CD14-positive monocyte (primary cell): ENCODE measurements around the gene SH3GL3. TPM values are rescaled to one million over a fixed set of nuclear protein-coding genes. Genes with fewer than 3 reads are reported as not detected.

Experiments
- DNase-seq, 3 donors: peaks; one replicate each; pipeline ENCODE4 v3.0.0-alpha.2; 2011 to 2022
- H2AFZ ChIP-seq: 2 replicates; pipeline ENCODE4 v1.6.0; 2012; ENCODE audit warnings: mild to moderate bottlenecking, low read depth, low read length, inconsistent platforms; ENCODE audit not compliant: insufficient read depth, poor library complexity, severe bottlenecking
- H3K27ac ChIP-seq, 2 donors: 1 replicate in 1 of 2; 2 replicates in 1 of 2; pipeline ENCODE4 v1.5.1; 2012 to 2013; ENCODE audit warnings: low read length in 2 of 2, control low read depth in 1 of 2, inconsistent platforms in 1 of 2, low read depth in 1 of 2, mild to moderate bottlenecking in 1 of 2
- H3K27me3 ChIP-seq, 2 donors: one replicate each; pipeline versions ENCODE4 v1.6.0 to v1.6.1; 2011 to 2013; ENCODE audit warnings: low read length in 2 of 2; ENCODE audit not compliant: control insufficient read depth in 2 of 2, insufficient read depth in 2 of 2
- H3K36me3 ChIP-seq, 2 donors: replicated peaks in 1 of 2; 1 replicate in 1 of 2; 2 replicates in 1 of 2; pipeline versions ENCODE4 v1.5.1 to v1.6.1; 2012 to 2013; ENCODE audit warnings: low read length in 2 of 2, control low read depth in 1 of 2, inconsistent platforms in 1 of 2, mild to moderate bottlenecking in 1 of 2; ENCODE audit not compliant: insufficient read depth in 2 of 2, control insufficient read depth in 1 of 2
- H3K4me1 ChIP-seq, 2 donors: 1 replicate in 1 of 2; 2 replicates in 1 of 2; pipeline versions ENCODE4 v1.5.1 to v1.6.1; 2012 to 2013; ENCODE audit warnings: low read length in 2 of 2, control low read depth in 1 of 2, inconsistent platforms in 1 of 2, mild to moderate bottlenecking in 1 of 2, moderate library complexity in 1 of 2; ENCODE audit not compliant: insufficient read depth in 2 of 2, control insufficient read depth in 1 of 2
- H3K4me2 ChIP-seq: replicated peaks from 2 replicates; pipeline ENCODE3; 2012; ENCODE audit warnings: low read length, moderate library complexity, mild to moderate bottlenecking; ENCODE audit not compliant: poor library complexity, severe bottlenecking; ENCODE audit errors: extremely low read depth
- H3K4me3 ChIP-seq, 3 experiments: fragments of 200-600 bp in 1 of 3; sonication (generic) in 1 of 3; replicated peaks in 1 of 3; 1 replicate in 2 of 3; 2 replicates in 1 of 3; pipeline ENCODE4 v1.5.1; 2011 to 2013; ENCODE audit warnings: low read length in 3 of 3, mild to moderate bottlenecking in 3 of 3, control low read depth in 2 of 3, low read depth in 2 of 3, inconsistent platforms in 1 of 3, moderate library complexity in 1 of 3
- H3K79me2 ChIP-seq: 2 replicates; pipeline ENCODE4 v1.6.0; 2012; ENCODE audit warnings: mild to moderate bottlenecking, control low read depth, inconsistent platforms, low read length, moderate library complexity; ENCODE audit not compliant: insufficient read depth
- H3K9ac ChIP-seq: 2 replicates; pipeline ENCODE4 v1.6.0; 2017; ENCODE audit warnings: low read length, mild to moderate bottlenecking; ENCODE audit not compliant: insufficient read depth, poor library complexity, severe bottlenecking
- H3K9me3 ChIP-seq, 2 donors: replicated peaks in 1 of 2; 1 replicate in 1 of 2; 2 replicates in 1 of 2; pipeline versions ENCODE4 v1.5.1 to v1.6.1; 2012 to 2013; ENCODE audit warnings: low read length in 2 of 2, control low read depth in 1 of 2; ENCODE audit not compliant: control insufficient read depth in 1 of 2, insufficient read depth in 1 of 2
- H4K20me1 ChIP-seq: 2 replicates; pipeline ENCODE4 v1.6.0; 2012; ENCODE audit warnings: mild to moderate bottlenecking, low read length, control low read depth, moderate library complexity; ENCODE audit not compliant: insufficient read depth
- H3K27ac Mint-ChIP-seq, 7 donors: one replicate each; pipeline ENCODE4 v1.8.0; 2020; ENCODE audit warnings: mild to moderate bottlenecking in 7 of 7, mixed read lengths in 7 of 7, moderate library complexity in 6 of 7, inconsistent platforms in 2 of 7
- H3K27me3 Mint-ChIP-seq, 3 donors: one replicate each; pipeline ENCODE4 v1.8.0; 2021 to 2022; ENCODE audit warnings: low read depth in 3 of 3, mild to moderate bottlenecking in 3 of 3, mixed read lengths in 3 of 3, moderate library complexity in 3 of 3, inconsistent platforms in 1 of 3
- H3K36me3 Mint-ChIP-seq, 2 donors: one replicate each; pipeline ENCODE4 v1.8.0; 2020; ENCODE audit warnings: mixed read lengths in 2 of 2, inconsistent platforms in 1 of 2, mild to moderate bottlenecking in 1 of 2
- H3K4me1 Mint-ChIP-seq: one replicate; pipeline ENCODE4 v1.8.0; 2020; ENCODE audit warnings: mild to moderate bottlenecking, mixed read lengths
- H3K4me3 Mint-ChIP-seq, 2 donors: one replicate each; pipeline ENCODE4 v1.8.0; 2020; ENCODE audit warnings: mild to moderate bottlenecking in 2 of 2, mixed read lengths in 2 of 2, moderate library complexity in 1 of 2
- H3K9me3 Mint-ChIP-seq, 7 donors: one replicate each; pipeline ENCODE4 v1.8.0; 2020 to 2022; ENCODE audit warnings: mixed read lengths in 7 of 7, mild to moderate bottlenecking in 6 of 7, moderate library complexity in 6 of 7, inconsistent platforms in 2 of 7
- WGBS: methylation state at CpG from one replicate; pipeline ENCODE4 v1.1.5; 2013; ENCODE audit warnings: missing lambda C conversion rate; ENCODE audit not compliant: insufficient coverage; 5-methylcytosine and 5-hydroxymethylcytosine counted together
- intact Hi-C, 2 donors: fragments of 100-400 bp; cut with micrococcal nuclease; formaldehyde crosslinking; loops; one replicate each; pipeline versions ENCODE4 v1.15.0 to v1.15.1; 2023
- polyA plus RNA-seq, 3 donors: library from polyadenylated mRNA; depleted of rRNA in 1 of 3; unstranded in 2 of 3; stranded (reverse) in 1 of 3; fragments of 300-500 nt in 2 of 3; fragments of >200 nt in 1 of 3; fragmentation: Illumina TruSeq in 2 of 3; gene quantifications; 1 replicate in 2 of 3; 2 replicates in 1 of 3; pipeline ENCODE4 v1.2.3, GENCODE V29; 2012 to 2021
- TF ChIP-seq, protein P1 (sequence below): fragments of 200-600 bp; IDR thresholded peaks from one replicate; pipeline ENCODE4 v1.8.0; 2022; ENCODE audit warnings: antibody characterized with exemption, mild to moderate bottlenecking

Gene SH3GL3
- polyA plus RNA-seq, 3 donors = not detected

DNA sequence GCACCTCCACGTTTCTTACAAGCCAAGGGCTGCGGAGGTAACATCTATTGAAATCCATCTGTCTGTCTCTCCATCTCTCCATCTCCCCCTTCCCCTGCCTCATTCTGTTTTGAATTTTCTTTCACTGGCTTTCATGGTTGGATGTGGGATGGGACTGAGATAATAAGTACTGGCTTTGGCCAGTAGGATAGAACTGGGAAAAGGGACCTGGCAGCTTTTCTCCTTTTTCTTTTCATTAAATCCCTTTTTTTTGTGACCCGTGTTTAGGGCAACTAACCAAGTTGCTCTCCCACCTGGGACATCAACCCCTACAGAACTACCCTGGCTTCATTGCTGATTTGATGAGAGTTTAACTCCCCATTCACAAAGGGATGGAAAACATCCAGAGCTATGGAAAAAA, 139.9 kb downstream of the SH3GL3 start:
- Histone ChIP-seq H3K4me1 (no peaks in the 10 kb centered on the region), H3K9ac (no peak overlapping the region), H3K4me2 (no peak overlapping the region), H3K9me3 (no peaks in the 10 kb centered on the region), H2AFZ (no peak overlapping the region), H4K20me1 (no peaks in the 10 kb centered on the region), H3K27me3 (no peaks in the 10 kb centered on the region), H3K79me2 (no peaks in the 10 kb centered on the region), H3K27ac (no peak overlapping the region), H3K4me3 (no peak overlapping the region), H3K36me3 (no peaks in the 10 kb centered on the region)
- WGBS = 90% methylated on average over 2 of the region's 3 CpGs
- no peaks in the 10 kb centered on the region for H3K4me1 Mint-ChIP-seq
- no peak overlapping the region for H3K27ac Mint-ChIP-seq
- TF ChIP-seq, protein P1, sequence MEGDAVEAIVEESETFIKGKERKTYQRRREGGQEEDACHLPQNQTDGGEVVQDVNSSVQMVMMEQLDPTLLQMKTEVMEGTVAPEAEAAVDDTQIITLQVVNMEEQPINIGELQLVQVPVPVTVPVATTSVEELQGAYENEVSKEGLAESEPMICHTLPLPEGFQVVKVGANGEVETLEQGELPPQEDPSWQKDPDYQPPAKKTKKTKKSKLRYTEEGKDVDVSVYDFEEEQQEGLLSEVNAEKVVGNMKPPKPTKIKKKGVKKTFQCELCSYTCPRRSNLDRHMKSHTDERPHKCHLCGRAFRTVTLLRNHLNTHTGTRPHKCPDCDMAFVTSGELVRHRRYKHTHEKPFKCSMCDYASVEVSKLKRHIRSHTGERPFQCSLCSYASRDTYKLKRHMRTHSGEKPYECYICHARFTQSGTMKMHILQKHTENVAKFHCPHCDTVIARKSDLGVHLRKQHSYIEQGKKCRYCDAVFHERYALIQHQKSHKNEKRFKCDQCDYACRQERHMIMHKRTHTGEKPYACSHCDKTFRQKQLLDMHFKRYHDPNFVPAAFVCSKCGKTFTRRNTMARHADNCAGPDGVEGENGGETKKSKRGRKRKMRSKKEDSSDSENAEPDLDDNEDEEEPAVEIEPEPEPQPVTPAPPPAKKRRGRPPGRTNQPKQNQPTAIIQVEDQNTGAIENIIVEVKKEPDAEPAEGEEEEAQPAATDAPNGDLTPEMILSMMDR = no peak
- peaks cover 2 to 3% (median 3%) of the 10 kb centered on the region in 3 donors for H3K27me3 Mint-ChIP-seq
- H3K36me3 Mint-ChIP-seq = no peaks in the 10 kb centered on the region
- no peak for DNase-seq
- intact Hi-C loops = no loop called here
- H3K4me3 Mint-ChIP-seq = no peak overlapping the region
- H3K9me3 Mint-ChIP-seq = peaks cover 0 to 3% (median 0%) of the 10 kb centered on the region in 7 donors

DNA sequence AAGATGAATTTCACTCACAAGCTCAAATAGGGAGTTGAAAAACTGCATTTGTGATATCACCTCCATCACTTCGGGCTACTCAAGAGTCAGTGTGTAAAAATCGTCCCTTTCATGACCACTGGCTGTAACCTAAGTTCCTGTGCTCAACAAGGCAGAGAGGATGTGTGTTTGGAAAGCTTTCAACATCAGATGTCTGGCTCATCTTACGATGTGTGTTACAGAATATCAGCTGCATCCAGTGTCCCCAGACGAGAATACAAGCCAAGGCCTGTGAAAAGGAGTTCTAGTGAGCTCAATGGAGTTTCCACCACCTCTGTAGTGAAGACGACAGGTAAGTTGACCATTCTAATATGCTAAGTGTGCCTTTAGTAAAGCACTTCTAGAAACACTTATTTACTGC, 141.3 kb downstream of the SH3GL3 start:
- Histone ChIP-seq H3K9me3 (no peaks in the 10 kb centered on the region), H4K20me1 (no peaks in the 10 kb centered on the region), H3K4me1 (no peaks in the 10 kb centered on the region), H3K4me3 (no peak overlapping the region), H3K27ac (no peak overlapping the region), H3K27me3 (no peaks in the 10 kb centered on the region), H3K79me2 (no peaks in the 10 kb centered on the region), H3K36me3 (no peaks in the 10 kb centered on the region), H2AFZ (no peak overlapping the region), H3K9ac (no peak overlapping the region), H3K4me2 (no peak overlapping the region)
- Mint-ChIP-seq H3K4me3 (no peak overlapping the region), H3K27me3 (peaks cover 2 to 3% (median 3%) of the 10 kb centered on the region in 3 donors), H3K27ac (no peak overlapping the region), H3K36me3 (no peaks in the 10 kb centered on the region), H3K9me3 (peaks cover 0 to 2% (median 0%) of the 10 kb centered on the region in 7 donors), H3K4me1 (no peaks in the 10 kb centered on the region)
- TF ChIP-seq, protein P1 = no peak
- whole genome bisulfite sequencing = 87% methylated on average over 3 of the region's 5 CpGs
- no peak for DNase-seq
- intact Hi-C loops = no loop called here
